ENCODE data around the gene RPS28.
"Not testable (repeated sequence)": the region's sequence is repeated elsewhere in the genome, so short reads cannot be mapped to it uniquely, and the experiment has no call there.

RPS28 gene

DNA sequence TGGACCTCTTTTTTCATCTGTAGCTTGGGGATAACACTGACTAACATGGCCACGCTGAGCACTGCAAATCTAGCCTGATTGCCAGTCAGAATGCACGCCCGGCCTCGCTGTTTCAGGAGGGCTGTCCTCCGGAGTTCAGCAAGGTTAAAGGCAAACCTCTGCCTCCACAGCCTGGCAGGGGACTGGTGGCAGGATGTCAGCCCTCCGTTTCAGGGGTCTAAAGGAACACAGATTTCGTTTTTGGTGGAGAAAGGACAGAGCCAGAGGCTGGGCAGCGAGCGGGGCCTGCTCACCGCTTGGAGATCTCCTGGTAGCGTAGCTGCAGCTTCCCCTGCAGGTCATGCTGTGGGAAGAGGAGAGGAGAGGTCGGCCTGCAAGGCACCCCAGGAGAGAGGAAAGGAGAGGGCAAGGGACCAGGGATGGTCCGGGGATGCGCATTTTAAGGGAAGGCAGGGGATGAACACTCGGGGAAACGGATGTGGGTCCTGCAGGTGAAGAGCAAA lies 681 bp upstream of the RPS28 start:
- DNase-seq (ENCODE audit: low read depth), result no peak

GRCh38 chr19:8321986-8322637 lies 816 bp downstream of the RPS28 start:
- no peak for DNase-seq (ENCODE audit: low read depth)

DNA sequence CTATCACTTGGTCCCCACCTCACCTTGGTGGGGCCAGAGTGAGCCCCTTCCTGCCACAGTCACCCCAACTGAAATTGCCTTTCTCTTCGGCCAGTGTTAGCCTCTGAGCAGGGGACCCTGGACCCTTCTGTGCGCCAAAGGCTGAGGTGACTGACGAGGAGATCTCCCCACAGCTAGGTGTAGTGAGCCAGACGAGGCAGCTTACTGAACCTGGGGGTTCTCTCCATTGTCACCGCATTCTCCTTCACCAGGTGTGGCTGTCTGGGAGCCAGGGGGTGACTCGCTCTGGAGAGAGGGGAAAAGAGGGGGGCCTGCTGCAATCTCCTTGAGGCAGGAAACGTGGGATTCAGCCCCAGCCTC lies 1.3 kb downstream of the RPS28 start:
- no peak for DNase-seq (ENCODE audit: low read depth)

DNA sequence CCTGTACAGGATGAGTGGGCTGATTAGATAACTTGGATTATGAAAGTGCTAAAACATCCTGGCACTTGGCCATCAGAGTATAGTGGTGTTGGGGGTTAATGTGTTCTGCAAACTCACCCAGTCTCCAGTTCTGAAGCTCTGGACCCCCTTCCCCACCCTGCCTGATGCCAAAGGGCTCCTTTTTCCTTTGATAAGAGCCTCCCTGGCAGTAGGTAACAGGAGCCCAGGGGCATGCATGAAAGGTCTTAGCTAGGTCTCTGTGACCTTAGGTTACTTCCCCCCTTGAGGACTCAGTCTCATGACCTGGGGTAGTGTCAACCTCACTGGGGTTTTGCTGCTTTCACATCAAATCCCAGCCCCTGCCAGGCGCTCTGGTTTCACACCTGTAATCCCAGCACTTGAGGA lies 2.5 kb downstream of the RPS28 start:
- no peak for DNase-seq (ENCODE audit: low read depth)

DNA sequence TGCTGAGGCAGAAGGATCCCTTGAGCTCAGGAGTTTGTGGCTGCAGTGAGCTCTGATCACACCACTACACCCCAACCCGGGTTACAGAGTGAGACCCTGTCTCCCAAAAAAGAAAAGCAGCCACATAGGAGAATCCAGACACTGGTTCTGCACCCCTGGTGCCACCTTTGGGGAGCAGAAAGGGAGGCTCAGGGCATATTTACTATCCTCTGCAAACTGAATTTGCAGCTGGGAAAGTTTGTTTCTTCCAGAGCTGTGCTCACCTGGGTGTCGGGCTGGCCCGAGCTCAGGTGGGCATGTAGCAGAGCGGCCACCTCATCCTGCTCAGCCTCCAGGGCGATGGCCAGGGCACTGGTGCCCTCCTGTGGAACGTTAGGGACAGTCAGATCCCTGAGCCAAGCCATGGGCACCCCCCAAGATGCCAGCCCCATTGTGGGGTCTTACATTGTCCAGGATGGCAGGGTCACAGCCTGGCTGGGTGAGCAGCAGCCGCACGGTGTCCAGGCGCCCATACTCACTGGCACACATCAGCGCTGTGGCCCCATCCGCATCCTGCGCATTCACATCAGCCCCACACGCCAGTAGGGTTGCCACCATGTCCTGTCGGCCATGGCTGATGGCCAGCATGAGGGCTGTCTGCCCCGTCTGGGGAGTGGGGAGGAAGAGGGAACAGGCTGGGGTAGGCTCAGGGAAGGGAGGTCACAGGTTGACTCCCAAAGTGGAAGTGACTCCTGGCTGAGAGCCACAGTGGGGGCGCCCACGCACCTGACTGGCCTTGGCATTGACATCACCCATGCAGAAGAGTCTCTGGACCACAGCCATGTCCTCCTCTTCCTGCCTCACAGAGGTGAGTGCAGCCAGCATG lies 3.1 kb downstream of the RPS28 start:
- DNase-seq (ENCODE audit: low read depth), result no peak

DNA sequence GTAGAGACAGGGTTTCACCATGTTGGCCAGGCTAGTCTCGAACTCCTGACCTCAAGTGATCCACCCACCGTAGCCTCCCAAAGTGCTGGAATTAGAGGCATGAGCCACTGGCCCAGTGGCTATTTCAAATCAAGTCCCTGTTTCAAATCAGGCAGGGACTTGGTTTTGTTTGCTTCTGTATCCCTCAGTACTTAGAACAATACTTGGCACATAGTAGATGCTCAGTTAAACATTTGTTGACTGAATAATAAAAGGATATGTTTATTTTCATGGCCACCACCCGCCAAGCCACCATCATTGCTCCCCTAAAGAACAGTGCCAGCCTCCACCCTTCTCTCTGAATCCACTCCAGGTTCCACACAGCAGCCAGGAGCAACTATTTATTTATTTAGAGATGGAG lies 4.2 kb downstream of the RPS28 start:
- no peak for DNase-seq (ENCODE audit: low read depth)

DNA sequence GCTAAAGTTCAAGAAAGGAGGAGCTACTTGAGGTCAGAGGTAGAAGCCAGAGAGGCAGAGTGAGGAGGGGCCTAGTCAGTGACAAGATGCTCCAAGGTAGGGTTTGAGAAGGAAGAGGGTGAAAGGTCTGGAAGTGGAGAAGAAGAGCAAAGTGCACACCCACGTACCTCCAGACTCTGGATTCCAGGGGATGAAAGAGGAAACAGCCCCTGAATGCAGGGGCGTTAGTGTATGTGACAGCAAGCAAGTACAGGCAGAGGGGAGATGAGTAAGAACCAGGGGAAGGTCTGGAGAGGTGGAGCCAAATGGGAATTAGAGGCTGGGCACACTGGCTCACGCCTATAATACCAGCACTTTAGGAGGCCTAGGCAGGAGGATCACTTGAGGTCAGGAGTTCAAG lies 8.7 kb downstream of the RPS28 start:
- DNase-seq (ENCODE audit: low read depth), result no peak

GRCh38 chr19:8331263-8331845 lies 10.1 kb downstream of the RPS28 start:
- DNase-seq (ENCODE audit: low read depth), result no peak

DNA sequence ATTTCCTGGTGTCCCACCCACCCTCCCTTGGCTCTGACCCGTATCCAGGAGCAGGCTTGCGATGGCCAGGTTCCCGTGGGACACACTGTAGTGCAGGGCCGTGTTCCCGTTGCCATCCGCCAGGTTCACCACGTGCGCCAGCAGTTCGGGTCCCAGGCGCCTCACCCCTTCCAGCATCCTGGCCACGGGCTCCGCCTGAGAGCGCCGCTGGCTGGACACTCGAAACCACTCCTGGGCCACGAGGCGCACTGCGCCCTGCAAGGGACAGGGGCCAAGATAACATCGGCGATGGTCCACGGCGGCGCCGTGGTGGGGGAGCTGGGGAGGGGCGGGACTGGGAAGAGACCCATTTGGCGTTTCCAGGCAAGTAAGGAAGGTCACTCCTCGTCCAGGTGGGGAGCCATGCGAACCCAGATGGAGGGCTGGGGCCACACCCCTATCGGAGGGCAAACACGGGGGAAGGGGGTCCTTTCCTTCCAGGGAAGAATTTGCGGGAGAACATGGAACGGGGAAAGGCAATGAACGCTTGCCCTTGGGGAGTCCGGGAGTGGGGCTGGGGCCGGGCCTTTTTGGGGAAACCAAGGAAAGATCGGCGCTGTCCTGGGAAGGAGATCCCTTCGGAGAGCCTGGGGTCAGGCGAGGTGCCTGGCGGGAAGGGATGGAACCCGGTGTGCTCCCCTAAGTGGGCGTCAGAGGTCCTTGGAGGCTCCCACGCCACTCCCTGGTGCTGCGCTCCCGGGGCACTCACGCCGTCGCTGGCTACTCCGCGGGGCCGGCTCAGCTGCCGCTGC lies 11.9 kb downstream of the RPS28 start:
- no peak for DNase-seq (ENCODE audit: low read depth)

DNA sequence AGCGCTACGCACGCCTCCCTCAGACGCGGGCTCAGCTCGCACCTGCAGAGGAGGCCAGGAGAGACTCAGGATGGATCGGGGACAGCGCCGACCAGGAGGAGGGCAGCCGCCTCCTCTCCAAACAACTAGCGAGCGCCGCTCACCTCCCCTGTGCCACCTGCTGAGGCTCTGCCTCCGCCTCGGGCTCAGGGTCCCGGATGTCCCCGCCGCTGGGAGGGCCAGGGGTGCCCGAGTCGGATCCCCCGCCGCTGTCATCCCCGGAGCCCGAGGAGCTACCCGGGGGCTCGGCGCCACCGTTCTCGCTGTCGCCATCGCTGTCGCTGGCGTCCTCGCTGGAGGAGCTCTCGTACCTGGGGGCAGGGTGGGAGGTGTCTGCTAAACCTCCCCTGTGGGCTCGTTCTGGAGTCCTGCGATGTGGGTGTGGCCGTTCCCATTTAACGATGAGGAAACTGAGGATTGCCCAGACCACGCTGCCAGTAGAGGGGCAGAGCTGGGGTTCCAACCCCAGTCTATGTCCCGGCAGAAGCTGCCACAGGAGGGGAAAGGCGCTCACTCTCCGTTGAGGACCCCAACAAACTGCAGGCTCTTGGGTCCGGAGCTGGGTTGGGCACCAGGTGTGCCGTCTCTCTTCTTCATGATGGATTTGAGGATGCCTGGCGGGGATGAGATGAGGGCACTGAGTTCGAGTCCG lies 12.6 kb downstream of the RPS28 start:
- DNase-seq (ENCODE audit: low read depth), result no peak

DNA sequence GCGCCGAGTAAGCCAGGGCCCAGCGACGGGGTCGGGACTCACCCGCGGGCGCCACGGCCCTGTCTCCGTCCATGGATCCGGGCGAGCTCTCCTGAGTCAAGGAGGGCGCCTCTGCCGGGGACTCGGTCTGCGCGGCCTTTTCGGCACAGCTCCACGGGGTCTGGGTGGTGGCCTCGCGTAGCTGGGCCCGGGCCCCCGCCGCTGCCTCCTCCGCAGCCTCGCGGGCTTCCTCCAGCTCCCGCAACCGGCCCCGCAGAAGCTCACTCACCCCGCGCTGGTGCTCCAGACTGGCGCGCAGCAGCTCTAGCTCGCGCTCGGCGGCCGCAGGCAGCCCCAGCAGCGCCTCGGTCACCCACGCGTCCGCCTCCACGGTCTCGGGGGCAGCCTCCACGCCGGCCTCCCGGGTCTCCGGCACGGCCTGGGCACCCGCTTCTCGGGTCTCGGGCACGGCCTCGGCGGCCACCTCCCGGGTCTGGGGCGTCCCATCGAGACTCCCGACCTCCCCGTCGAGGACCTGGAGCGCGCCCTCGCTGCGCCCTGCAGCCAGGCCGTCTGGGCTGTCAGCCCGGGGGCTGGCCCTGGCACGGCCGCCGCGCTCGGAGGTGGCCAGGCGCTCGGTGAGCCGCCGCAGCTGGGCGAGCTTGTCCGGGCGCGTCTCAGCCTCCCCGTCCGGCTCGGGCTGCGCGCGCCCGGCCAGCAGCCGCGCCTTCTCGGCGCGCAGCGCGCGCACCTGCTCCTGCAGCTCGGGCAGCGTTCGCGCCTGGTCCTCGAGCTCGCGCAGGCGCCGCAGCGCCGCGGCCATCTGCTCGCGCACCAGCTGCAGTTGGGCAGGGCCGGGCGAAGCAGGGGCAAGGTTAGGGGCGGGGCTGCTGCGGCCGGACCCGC lies 13.4 kb downstream of the RPS28 start:
- no peak for DNase-seq (ENCODE audit: low read depth)

DNA sequence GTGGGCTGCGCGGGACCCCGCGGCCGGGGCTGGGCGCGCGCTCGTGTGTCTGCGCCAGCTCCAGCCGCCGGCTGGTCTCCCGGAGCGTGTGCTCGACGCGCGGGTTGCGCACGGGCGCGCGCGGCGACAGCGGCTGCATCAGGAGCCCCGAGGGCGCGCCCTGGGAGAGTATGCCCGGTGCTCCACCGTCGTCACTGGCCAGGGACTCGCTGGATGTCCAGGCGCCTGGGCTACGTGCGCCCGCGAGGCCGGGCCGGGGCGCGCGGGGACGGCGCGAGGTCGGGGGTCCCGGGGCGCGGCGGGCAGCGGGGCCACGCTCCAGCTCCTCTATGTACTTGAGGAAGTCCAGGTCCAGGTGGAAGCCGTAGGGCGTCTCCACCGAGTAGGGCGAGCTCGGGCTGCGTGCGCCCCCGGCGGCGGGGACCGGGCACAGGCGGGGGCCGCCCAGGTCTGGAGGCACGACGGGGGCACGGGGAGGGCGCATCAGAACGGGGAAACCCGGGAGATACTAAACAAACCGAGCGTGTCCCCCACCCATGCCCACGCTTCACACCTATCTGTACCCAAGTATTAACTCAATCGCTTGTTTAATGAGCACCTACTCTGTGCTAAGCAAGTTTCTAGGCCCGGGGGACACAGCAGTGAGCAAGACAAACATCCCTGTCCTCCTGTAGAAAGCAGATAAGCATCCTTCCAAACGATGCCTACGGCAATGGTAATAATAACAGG lies 14.2 kb downstream of the RPS28 start:
- DNase-seq (ENCODE audit: low read depth), result no peak

GRCh38 chr19:8336072-8336569 lies 14.8 kb downstream of the RPS28 start:
- no peak for DNase-seq (ENCODE audit: low read depth)

DNA sequence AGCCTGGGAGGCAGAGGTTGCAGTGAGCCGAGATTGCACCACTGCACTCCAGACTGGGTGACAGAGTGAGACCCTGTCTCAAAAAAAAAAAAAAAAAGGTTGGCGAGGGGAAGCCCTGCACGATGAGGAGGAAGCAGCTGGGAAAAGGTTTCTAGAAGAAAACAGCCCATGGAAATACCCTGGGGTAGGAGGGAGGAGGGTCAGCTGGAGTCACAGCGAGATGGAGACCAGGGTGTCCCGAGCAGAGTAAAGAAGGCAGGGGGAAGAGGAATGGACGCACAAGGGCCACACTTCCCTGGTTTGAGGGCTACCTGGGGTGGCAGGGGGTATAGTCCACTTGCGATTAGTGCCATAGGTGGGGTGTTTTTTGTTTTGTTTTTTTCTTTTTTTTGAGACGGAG lies 15.4 kb downstream of the RPS28 start:
- DNase-seq (ENCODE audit: low read depth), result no peak

DNA sequence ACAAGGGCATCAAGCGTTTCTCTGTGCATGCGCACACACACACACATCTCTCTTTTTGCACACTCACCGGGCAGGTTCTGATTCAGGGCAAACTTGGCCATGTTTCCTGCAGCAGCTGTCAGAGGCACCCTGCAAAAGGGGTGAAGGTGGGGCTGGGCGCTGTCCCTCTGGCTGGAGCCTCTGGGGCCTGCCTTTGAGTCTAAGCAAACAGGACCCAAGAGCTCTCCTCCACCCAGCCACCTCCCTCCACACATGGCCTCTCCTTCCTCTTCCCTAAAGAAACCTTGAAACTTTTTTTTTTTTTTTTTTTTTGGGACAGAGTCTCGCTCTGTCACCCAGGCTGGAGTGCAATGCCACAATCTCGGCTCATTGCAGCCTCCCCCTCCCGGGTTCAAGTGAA lies 16.4 kb downstream of the RPS28 start:
- no peak for DNase-seq (ENCODE audit: low read depth)

GRCh38 chr19:8338835-8339234 lies 17.5 kb downstream of the RPS28 start:
- DNase-seq (ENCODE audit: low read depth), result no peak

GRCh38 chr19:8340341-8341096 lies 19.2 kb downstream of the RPS28 start:
- no peak for DNase-seq (ENCODE audit: low read depth)

GRCh38 chr19:8341504-8341903 lies 20.2 kb downstream of the RPS28 start:
- not testable (repeated sequence) for DNase-seq (ENCODE audit: low read depth)

DNA sequence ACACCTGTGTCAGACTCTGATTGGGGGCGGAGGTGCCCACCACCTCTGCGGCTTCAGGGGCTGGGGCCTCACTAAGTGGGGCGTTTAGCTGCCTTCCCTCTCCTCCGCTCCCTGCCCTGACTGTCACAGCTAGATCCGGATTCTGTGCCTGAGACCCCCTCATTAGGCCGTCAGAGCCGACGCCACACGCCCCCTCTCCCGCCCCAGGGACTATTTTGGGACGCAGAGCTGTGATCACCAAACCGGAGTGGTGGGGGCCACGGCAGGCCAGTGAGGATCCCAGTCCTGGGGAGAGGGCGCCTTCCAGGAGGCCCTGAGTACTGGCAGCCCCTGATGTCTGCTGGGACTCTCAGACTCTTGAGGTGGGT lies 21.0 kb downstream of the RPS28 start:
- DNase-seq (ENCODE audit: low read depth), result no peak

Data from stimulated activated CD8-positive, alpha-beta memory T cell treated with anti-CD3 and anti-CD28 coated beads, Interleukin-4, amount 100 ng/mL, for 24 hours (primary cell).